Naive thymus-derived CD8-positive, alpha-beta T cell (primary cell): ENCODE data around the gene CLASP1. TPM values are rescaled to one million over a fixed set of nuclear protein-coding genes. Genes with fewer than 3 reads are reported as not detected.
"Not testable (repeated sequence)": the region's sequence is repeated elsewhere in the genome, so short reads cannot be mapped to it uniquely, and the experiment has no call there.

ENCODE experiments used
- ATAC-seq, 2 donors: fragments of 150-1000 bp; cut with Tn5 transposase in 1 of 2; sonication (Bioruptor Pico), chemical (Tn5 transposase) in 1 of 2; 1 replicate in 1 of 2; 2 replicates in 1 of 2; pipeline ENCODE4 v1.10.0; 2021; ENCODE audit warnings: mild to moderate bottlenecking in 2 of 2, moderate library complexity in 2 of 2
- POLR2A ChIA-PET: fragments of 350-600 bp; sonication (Branson Sonifier 250); formaldehyde crosslinking; loops from one replicate; lab custom pipeline; 2021; ENCODE audit warnings: antibody characterized with exemption; lab: Charles Lee
- DNase-seq, 10 donors: peaks; one replicate each; pipeline versions ENCODE4 v3.0.0 to v3.0.0-alpha.2; 2020 to 2022
- H3K27ac Mint-ChIP-seq, 10 donors: one replicate each; pipeline ENCODE4 v1.8.0; 2020 to 2022; ENCODE audit warnings: mild to moderate bottlenecking in 10 of 10, mixed read lengths in 10 of 10, moderate library complexity in 4 of 10, inconsistent platforms in 1 of 10
- H3K27me3 Mint-ChIP-seq, 5 donors: one replicate each; pipeline ENCODE4 v1.8.0; 2021 to 2022; ENCODE audit warnings: mixed read lengths in 5 of 5
- H3K36me3 Mint-ChIP-seq, 3 donors: one replicate each; pipeline ENCODE4 v1.8.0; 2020 to 2022; ENCODE audit warnings: mixed read lengths in 3 of 3, mild to moderate bottlenecking in 2 of 3, inconsistent platforms in 1 of 3
- H3K4me1 Mint-ChIP-seq, 4 donors: one replicate each; pipeline ENCODE4 v1.8.0; 2021 to 2022; ENCODE audit warnings: mixed read lengths in 4 of 4
- H3K4me3 Mint-ChIP-seq, 10 donors: one replicate each; pipeline ENCODE4 v1.8.0; 2020 to 2022; ENCODE audit warnings: mild to moderate bottlenecking in 10 of 10, mixed read lengths in 10 of 10, moderate library complexity in 6 of 10, inconsistent platforms in 1 of 10
- H3K9me3 Mint-ChIP-seq, 9 donors: one replicate each; pipeline ENCODE4 v1.8.0; 2020 to 2022; ENCODE audit warnings: mixed read lengths in 9 of 9, mild to moderate bottlenecking in 3 of 9, inconsistent platforms in 1 of 9, moderate library complexity in 1 of 9
- polyA plus RNA-seq, 3 donors: library from polyadenylated mRNA; unstranded; fragments of 300-500 nt; fragmentation: Illumina TruSeq; gene quantifications; one replicate each; pipeline ENCODE4 v1.2.3, GENCODE V29; 2021
- total RNA-seq, 8 experiments: library from RNA in 2 of 8; stranded (reverse) in 2 of 8; gene quantifications; one replicate each; pipeline ENCODE4 v1.2.3 and lab custom pipeline; 2021 to 2026

CLASP1 gene
- total and polyA plus RNA-seq, 5 experiments from 2014 or later: 10.8 to 73.5 (median 15.2) TPM

GRCh38 chr2:121375621-121376159 is 273.6 kb downstream of the CLASP1 start:
- H3K27me3 Mint-ChIP-seq: no peaks in the 10 kb centered on the region
- POLR2A ChIA-PET: no interaction called here
- H3K4me3 Mint-ChIP-seq: no peak overlapping the region
- DNase-seq (no peak), ATAC-seq (no peak)
- no peak overlapping the region for H3K27ac Mint-ChIP-seq
- H3K4me1 Mint-ChIP-seq: peaks cover 0 to 8% (median 0%) of the 10 kb centered on the region in 4 donors
- H3K9me3 Mint-ChIP-seq: no peaks in the 10 kb centered on the region
- peaks cover 5 to 88% (median 27%) of the 10 kb centered on the region in 3 donors for H3K36me3 Mint-ChIP-seq

GRCh38 chr2:121374412-121375075 is 274.7 kb downstream of the CLASP1 start:
- H3K27ac Mint-ChIP-seq: not testable (repeated sequence)
- peaks cover 5 to 87% (median 25%) of the 10 kb centered on the region in 3 donors for H3K36me3 Mint-ChIP-seq

GRCh38 chr2:121372721-121373353 is 276.4 kb downstream of the CLASP1 start:
- peaks cover 5 to 83% (median 16%) of the 10 kb centered on the region in 3 donors for H3K36me3 Mint-ChIP-seq
- H3K27ac Mint-ChIP-seq: peak overlapping the region in 5 of 10 donors; percentile 8 to 29 (median 16)
- no peaks in the 10 kb centered on the region for H3K27me3 Mint-ChIP-seq
- H3K4me1 Mint-ChIP-seq: peaks cover 0 to 11% (median 0%) of the 10 kb centered on the region in 4 donors
- ATAC-seq (no peak), DNase-seq (no peak)
- POLR2A ChIA-PET: no interaction called here
- H3K9me3 Mint-ChIP-seq: no peaks in the 10 kb centered on the region
- peak overlapping the region in 1 of 10 donors; percentile 16 for H3K4me3 Mint-ChIP-seq

More at GRCh38 chr2:121374412-121375075, 274.7 kb downstream of the CLASP1 start:
- not testable (repeated sequence) for H3K4me3 Mint-ChIP-seq, ATAC-seq, H3K27me3 Mint-ChIP-seq, DNase-seq, H3K9me3 Mint-ChIP-seq
- peaks cover 0 to 11% (median 0%) of the 10 kb centered on the region in 4 donors for H3K4me1 Mint-ChIP-seq
- POLR2A ChIA-PET: interaction anchor here (0.7 kb wide), 1 partner anchor 26 kb away, joined by 5 read pairs; no protein-coding TSS in a partner anchor

GRCh38 chr2:121372082-121372481 is 277.2 kb downstream of the CLASP1 start:
- H3K36me3 Mint-ChIP-seq: peaks cover 5 to 83% (median 11%) of the 10 kb centered on the region in 3 donors
- no peak for ATAC-seq
- DNase-seq: no peak
- no peaks in the 10 kb centered on the region for H3K27me3 Mint-ChIP-seq
- POLR2A ChIA-PET: no interaction called here
- H3K4me3 Mint-ChIP-seq: no peak overlapping the region
- peak overlapping the region in 1 of 10 donors; percentile 63 for H3K27ac Mint-ChIP-seq
- no peaks in the 10 kb centered on the region for H3K9me3 Mint-ChIP-seq
- H3K4me1 Mint-ChIP-seq: peaks cover 0 to 11% (median 0%) of the 10 kb centered on the region in 4 donors

- Mint-ChIP-seq H3K4me1 (peaks cover 0 to 16% (median 0%) of the 10 kb centered on the region in 4 donors), H3K36me3 (peaks cover 0 to 88% (median 10%) of the 10 kb centered on the region in 3 donors), H3K4me3 (no peak overlapping the region), H3K27me3 (no peaks in the 10 kb centered on the region), H3K27ac (peak overlapping the region in 4 of 10 donors; percentile 6 to 63 (median 26)), H3K9me3 (no peaks in the 10 kb centered on the region)
- ATAC-seq (no peak), DNase-seq (no peak)
- POLR2A ChIA-PET: no interaction called here
These were observed 280.4 kb downstream of the CLASP1 start for GRCh38 chr2:121368836-121369235.

GRCh38 chr2:121368155-121368554 is 281.1 kb downstream of the CLASP1 start:
- Mint-ChIP-seq H3K4me3 (no peak overlapping the region), H3K4me1 (peaks cover 0 to 14% (median 0%) of the 10 kb centered on the region in 4 donors), H3K27ac (peak overlapping the region in 3 of 10 donors; percentile 9 to 63 (median 26)), H3K36me3 (peaks cover 0 to 89% (median 12%) of the 10 kb centered on the region in 3 donors), H3K27me3 (no peaks in the 10 kb centered on the region), H3K9me3 (no peaks in the 10 kb centered on the region)
- no peak for ATAC-seq
- POLR2A ChIA-PET: no interaction called here
- no peak for DNase-seq

- Mint-ChIP-seq H3K36me3 (peaks cover 0 to 89% (median 17%) of the 10 kb centered on the region in 3 donors), H3K4me3 (no peak overlapping the region), H3K4me1 (peaks cover 0 to 14% (median 0%) of the 10 kb centered on the region in 4 donors), H3K27ac (peak overlapping the region in 2 of 10 donors; percentile 24 to 63), H3K27me3 (no peaks in the 10 kb centered on the region), H3K9me3 (no peaks in the 10 kb centered on the region)
- POLR2A ChIA-PET: no interaction called here
- ATAC-seq (no peak), DNase-seq (no peak)
These were observed 281.9 kb downstream of the CLASP1 start for GRCh38 chr2:121367246-121367900.

- Mint-ChIP-seq H3K36me3 (peaks cover 0 to 93% (median 24%) of the 10 kb centered on the region in 3 donors), H3K9me3 (no peaks in the 10 kb centered on the region), H3K27ac (peak overlapping the region in 2 of 10 donors; percentile 20 to 29), H3K27me3 (no peaks in the 10 kb centered on the region), H3K4me1 (peaks cover 0 to 11% (median 0%) of the 10 kb centered on the region in 4 donors), H3K4me3 (no peak overlapping the region)
- DNase-seq: no peak
- ATAC-seq: no peak
- POLR2A ChIA-PET: no interaction called here
These were observed 283.2 kb downstream of the CLASP1 start for GRCh38 chr2:121366040-121366439.

GRCh38 chr2:121365061-121365460 is 284.2 kb downstream of the CLASP1 start:
- Mint-ChIP-seq H3K27ac (peak overlapping the region in 1 of 10 donors; percentile 45), H3K9me3 (no peaks in the 10 kb centered on the region)
- POLR2A ChIA-PET: no interaction called here

GRCh38 chr2:121363632-121364420 is 285.4 kb downstream of the CLASP1 start:
- peak overlapping the region in 2 of 10 donors; percentile 35 to 48 for H3K27ac Mint-ChIP-seq
- peaks cover 0 to 8% (median 0%) of the 10 kb centered on the region in 4 donors for H3K4me1 Mint-ChIP-seq
- no peaks in the 10 kb centered on the region for H3K9me3 Mint-ChIP-seq
- ATAC-seq: no peak
- no peaks in the 10 kb centered on the region for H3K27me3 Mint-ChIP-seq
- DNase-seq: no peak
- POLR2A ChIA-PET: interaction anchor here (0.7 kb wide), 1 partner anchor 11 kb away, joined by 4 read pairs; no protein-coding TSS in a partner anchor
- H3K4me3 Mint-ChIP-seq: no peak overlapping the region
- H3K36me3 Mint-ChIP-seq: peaks cover 6 to 96% (median 24%) of the 10 kb centered on the region in 3 donors

More at GRCh38 chr2:121365061-121365460, 284.2 kb downstream of the CLASP1 start:
- ATAC-seq (no peak), DNase-seq (no peak)
- H3K4me3 Mint-ChIP-seq: no peak overlapping the region
- H3K27me3 Mint-ChIP-seq: no peaks in the 10 kb centered on the region
- H3K36me3 Mint-ChIP-seq: peaks cover 4 to 96% (median 24%) of the 10 kb centered on the region in 3 donors
- peaks cover 0 to 8% (median 0%) of the 10 kb centered on the region in 4 donors for H3K4me1 Mint-ChIP-seq

- Mint-ChIP-seq H3K36me3 (peaks cover 6 to 92% (median 24%) of the 10 kb centered on the region in 3 donors), H3K9me3 (no peaks in the 10 kb centered on the region), H3K27ac (peak overlapping the region in 1 of 10 donors; percentile 29), H3K27me3 (no peaks in the 10 kb centered on the region), H3K4me3 (no peak overlapping the region), H3K4me1 (peaks cover 0 to 8% (median 0%) of the 10 kb centered on the region in 4 donors)
- ATAC-seq (no peak), DNase-seq (no peak)
- POLR2A ChIA-PET: no interaction called here
These were observed 286.5 kb downstream of the CLASP1 start for GRCh38 chr2:121362774-121363173.
